Iris pigment epithelial cell (primary cell): ENCODE results near the gene AKAP8.
"Not testable (repeated sequence)": the region's sequence is repeated elsewhere in the genome, so short reads cannot be mapped to it uniquely, and the experiment has no call there.

ENCODE experiments used
- DNase-seq: peaks from one replicate; pipeline ENCODE4 v3.0.0-alpha.2; 2011; ENCODE audit warnings: low read depth

The AKAP8 gene

GRCh38 chr19:15373644-15374043 is 5.9 kb downstream of the AKAP8 start:
- DNase-seq, result no peak

- no peak for DNase-seq
These were observed 6.7 kb downstream of the AKAP8 start for GRCh38 chr19:15372891-15373301.

GRCh38 chr19:15372470-15372869 is 7.1 kb downstream of the AKAP8 start:
- no peak for DNase-seq

- no peak for DNase-seq
These were observed 7.7 kb downstream of the AKAP8 start for GRCh38 chr19:15371786-15372380.

- no peak for DNase-seq
These were observed 8.5 kb downstream of the AKAP8 start for GRCh38 chr19:15371119-15371518.

GRCh38 chr19:15369594-15369891 is 10.0 kb downstream of the AKAP8 start:
- DNase-seq, result no peak

- no peak for DNase-seq
These were observed 10.6 kb downstream of the AKAP8 start for GRCh38 chr19:15368798-15369593.

- no peak for DNase-seq
These were observed 11.4 kb downstream of the AKAP8 start for GRCh38 chr19:15368051-15368632.

GRCh38 chr19:15367439-15367838 is 12.1 kb downstream of the AKAP8 start:
- DNase-seq, result no peak

GRCh38 chr19:15365264-15365663 is 14.3 kb downstream of the AKAP8 start:
- no peak for DNase-seq

- DNase-seq, result not testable (repeated sequence)
These were observed 15.8 kb downstream of the AKAP8 start for GRCh38 chr19:15363791-15364190.

- not testable (repeated sequence) for DNase-seq
These were observed 16.5 kb downstream of the AKAP8 start for GRCh38 chr19:15363048-15363447.

- not testable (repeated sequence) for DNase-seq
These were observed 19.6 kb downstream of the AKAP8 start for GRCh38 chr19:15360015-15360414.

GRCh38 chr19:15358918-15359317 is 20.7 kb downstream of the AKAP8 start:
- DNase-seq, result no peak

GRCh38 chr19:15357906-15358305 is 21.7 kb downstream of the AKAP8 start:
- DNase-seq, result no peak

GRCh38 chr19:15354566-15355296 is 24.9 kb downstream of the AKAP8 start:
- DNase-seq, result no peak

- DNase-seq, result no peak
These were observed 25.7 kb downstream of the AKAP8 start for GRCh38 chr19:15353908-15354307.

GRCh38 chr19:15352535-15352934 is 27.1 kb downstream of the AKAP8 start:
- DNase-seq, result not testable (repeated sequence)

- not testable (repeated sequence) for DNase-seq
These were observed 38.3 kb downstream of the AKAP8 start for GRCh38 chr19:15341328-15341727.

- no peak for DNase-seq
These were observed 39.5 kb downstream of the AKAP8 start for GRCh38 chr19:15340086-15340485.

GRCh38 chr19:15337202-15337601 is 42.4 kb downstream of the AKAP8 start:
- DNase-seq, result peak; percentile 64

- peak; percentile 47 for DNase-seq
These were observed 43.6 kb downstream of the AKAP8 start for GRCh38 chr19:15335992-15336391.
